Smooth muscle cell (in vitro differentiated cells): ENCODE data around the gene DNAJC7. TPM values are rescaled to one million over a fixed set of nuclear protein-coding genes. Genes with fewer than 3 reads are reported as not detected.
A peak's percentile ranks its signal among the peaks of the same experiment; 100 is the strongest.

ENCODE experiments used
- DNase-seq: peaks from one replicate; lab custom pipeline; 2025; ENCODE audit not compliant: unreplicated experiment; lab: John Stamatoyannopoulos, UW
- H2AFZ ChIP-seq: fragments of 200-600 bp; sonication (generic); 2 replicates; pipeline ENCODE4 v1.6.0; 2016; ENCODE audit warnings: antibody characterized with exemption, low read depth, mild to moderate bottlenecking
- H3F3A ChIP-seq: fragments of 200-600 bp; sonication (generic); 2 replicates; pipeline ENCODE4 v1.6.0; 2017; ENCODE audit warnings: antibody characterized with exemption, low read depth
- H3K27ac ChIP-seq: fragments of 200-600 bp; sonication (generic); 2 replicates; pipeline ENCODE4 v1.5.1; 2016; ENCODE audit warnings: low read depth, mild to moderate bottlenecking
- H3K27me3 ChIP-seq: fragments of 200-600 bp; sonication (generic); 2 replicates; pipeline ENCODE4 v1.6.1; 2016; ENCODE audit warnings: low read depth, mild to moderate bottlenecking
- H3K36me3 ChIP-seq: fragments of 200-600 bp; sonication (generic); 2 replicates; pipeline ENCODE4 v1.5.1; 2016; ENCODE audit warnings: low read depth
- H3K4me1 ChIP-seq: fragments of 200-600 bp; sonication (generic); 2 replicates; pipeline ENCODE4 v1.5.1; 2016; ENCODE audit warnings: low read depth
- H3K4me2 ChIP-seq: fragments of 200-600 bp; sonication (generic); 2 replicates; pipeline ENCODE4 v1.6.0; 2016; ENCODE audit warnings: mild to moderate bottlenecking
- H3K4me3 ChIP-seq: fragments of 200-600 bp; sonication (generic); 2 replicates; pipeline ENCODE4 v1.5.1; 2016; ENCODE audit warnings: mild to moderate bottlenecking
- H3K79me2 ChIP-seq: fragments of 200-600 bp; sonication (generic); 2 replicates; pipeline ENCODE4 v1.6.0; 2016; ENCODE audit warnings: low read depth, mild to moderate bottlenecking
- H3K9ac ChIP-seq: fragments of 200-600 bp; sonication (generic); 2 replicates; pipeline ENCODE4 v1.6.0; 2016; ENCODE audit warnings: low read depth
- H3K9me3 ChIP-seq: fragments of 200-600 bp; sonication (generic); replicated peaks from 2 replicates; pipeline ENCODE4 v1.5.1; 2016; ENCODE audit warnings: low read depth
- H4K20me1 ChIP-seq: fragments of 200-600 bp; sonication (generic); 2 replicates; pipeline ENCODE4 v1.6.0; 2016; ENCODE audit warnings: low read depth
- CTCF ChIP-seq: fragments of 200-600 bp; sonication (generic); IDR thresholded peaks from 2 replicates; pipeline ENCODE4 v1.5.1; 2017; ENCODE audit warnings: borderline replicate concordance, mild to moderate bottlenecking, antibody characterized with exemption; ENCODE audit not compliant: insufficient read depth, poor library complexity, severe bottlenecking
- WGBS: methylation state at CpG from one replicate; pipeline ENCODE4 v1.1.7; 2016; ENCODE audit warnings: low lambda C conversion rate; 5-methylcytosine and 5-hydroxymethylcytosine counted together
- polyA plus RNA-seq: library from polyadenylated mRNA; unstranded; fragments of >200 nt; fragmentation: Nextera tagmentation; extraction: Ambion mirVana; gene quantifications from 2 replicates; pipeline ENCODE4 v1.2.1, GENCODE V29; 2016
- total RNA-seq: library from RNA; depleted of rRNA; stranded (reverse); fragments of >200 nt; gene quantifications from 2 replicates; pipeline ENCODE4 v1.2.3, GENCODE V29; 2014

Gene DNAJC7
- total and polyA plus RNA-seq, 2 experiments from 2014 or later = 44.5 to 44.7 TPM

GRCh38 chr17:41959336-41960095 is 57.7 kb downstream of the DNAJC7 start:
- H3K9ac ChIP-seq = peak overlapping the region; percentile 31
- no peaks in the 10 kb centered on the region for H3K36me3 ChIP-seq
- no peaks in the 10 kb centered on the region for H3K9me3 ChIP-seq
- H3F3A ChIP-seq = no peaks in the 10 kb centered on the region
- no peaks in the 10 kb centered on the region for H4K20me1 ChIP-seq
- peak overlapping the region; percentile 55 for H3K4me2 ChIP-seq
- H3K27ac ChIP-seq = peak overlapping the region; percentile 62
- H3K27me3 ChIP-seq = no peaks in the 10 kb centered on the region
- peaks cover 9% of the 10 kb centered on the region for H3K4me1 ChIP-seq
- 46% methylated on average over 17 of the region's 17 CpGs for WGBS
- H3K4me3 ChIP-seq = no peak overlapping the region
- peak; percentile 28 for TF ChIP-seq CTCF
- peak; percentile 11 for DNase-seq
- H2AFZ ChIP-seq = no peak overlapping the region
- no peaks in the 10 kb centered on the region for H3K79me2 ChIP-seq

- no peak overlapping the region for H2AFZ ChIP-seq
- DNase-seq = no peak
- no peaks in the 10 kb centered on the region for H3F3A ChIP-seq
- WGBS = 39% methylated on average over 2 of the region's 2 CpGs
- H4K20me1 ChIP-seq = no peaks in the 10 kb centered on the region
- peak overlapping the region; percentile 55 for H3K4me2 ChIP-seq
- peak overlapping the region; percentile 62 for H3K27ac ChIP-seq
- H3K79me2 ChIP-seq = no peaks in the 10 kb centered on the region
- no peaks in the 10 kb centered on the region for H3K9me3 ChIP-seq
- TF ChIP-seq CTCF = no peak
- no peaks in the 10 kb centered on the region for H3K36me3 ChIP-seq
- no peaks in the 10 kb centered on the region for H3K27me3 ChIP-seq
- H3K9ac ChIP-seq = no peak overlapping the region
- H3K4me1 ChIP-seq = peaks cover 9% of the 10 kb centered on the region
- H3K4me3 ChIP-seq = no peak overlapping the region
Observed at GRCh38 chr17:41959030-41959335, 58.3 kb downstream of the DNAJC7 start.

GRCh38 chr17:41957869-41958439 is 59.3 kb downstream of the DNAJC7 start:
- no peak overlapping the region for H3K4me3 ChIP-seq
- no peak for DNase-seq
- no peaks in the 10 kb centered on the region for H3K27me3 ChIP-seq
- no peaks in the 10 kb centered on the region for H3K9me3 ChIP-seq
- H2AFZ ChIP-seq = no peak overlapping the region
- TF ChIP-seq CTCF = no peak
- H3K79me2 ChIP-seq = no peaks in the 10 kb centered on the region
- H3K27ac ChIP-seq = no peak overlapping the region
- WGBS = 93% methylated on average over 6 of the region's 6 CpGs
- no peaks in the 10 kb centered on the region for H3F3A ChIP-seq
- H3K36me3 ChIP-seq = no peaks in the 10 kb centered on the region
- no peak overlapping the region for H3K4me2 ChIP-seq
- no peak overlapping the region for H3K9ac ChIP-seq
- H4K20me1 ChIP-seq = no peaks in the 10 kb centered on the region
- H3K4me1 ChIP-seq = peaks cover 9% of the 10 kb centered on the region
